Measurements from ENCODE around the gene SLC22A7. TPM values are rescaled to one million over a fixed set of nuclear protein-coding genes. Genes with fewer than 3 reads are reported as not detected.

The SLC22A7 gene
- total RNA-seq, 1 donor from 2014 or later: not detected

DNA sequence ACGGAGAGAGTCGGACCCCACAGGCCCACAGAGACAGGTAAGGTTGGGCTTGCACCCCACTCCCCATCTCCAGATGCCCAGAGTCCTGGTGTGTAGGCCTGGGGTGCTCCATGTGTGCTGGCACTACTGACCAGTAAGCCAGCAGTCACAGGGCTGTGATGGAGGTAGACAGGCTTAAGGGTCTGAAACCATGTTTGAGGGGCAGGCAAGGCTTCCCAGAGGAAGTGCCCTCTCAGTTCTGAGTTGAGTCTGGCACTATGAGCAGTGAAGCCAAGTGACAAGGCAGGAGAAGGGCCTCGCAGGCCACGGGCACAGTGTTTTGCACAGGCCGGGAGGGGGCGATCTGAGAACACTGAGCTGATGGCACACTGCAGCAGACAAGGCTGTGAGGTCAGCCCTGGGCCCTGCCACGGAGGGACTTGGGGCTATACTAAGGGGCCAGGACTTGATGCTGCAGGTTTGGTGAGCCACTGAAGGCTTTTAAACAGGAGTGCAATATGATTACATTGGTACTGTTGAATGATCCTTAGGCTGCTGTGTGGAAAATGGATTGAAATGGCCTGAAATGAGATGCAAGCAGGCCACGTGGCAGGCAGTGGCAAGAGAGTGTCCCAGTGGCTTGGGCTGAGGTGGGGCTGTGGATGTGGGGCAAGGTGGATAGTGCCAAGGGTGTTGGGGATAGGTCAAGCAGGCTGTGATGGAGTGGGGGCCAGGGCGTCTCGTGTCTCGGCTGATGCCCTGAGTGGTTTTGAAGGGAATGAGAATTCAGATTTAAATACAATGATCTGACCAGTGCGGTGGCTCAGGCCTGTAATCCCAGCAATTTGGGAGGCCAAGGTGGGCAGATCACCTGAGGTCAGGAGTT is 34.5 kb upstream of the SLC22A7 start:
- no peak overlapping the region for H3K27ac Mint-ChIP-seq
- DNase-seq (ENCODE audit: low spot score in 2 of 2, unreplicated experiment in 2 of 2): peak; percentile 60 to 79
- H3K4me1 Mint-ChIP-seq: peaks cover 13% of the 10 kb centered on the region
- no peaks in the 10 kb centered on the region for H3K36me3 Mint-ChIP-seq
- H3K4me3 Mint-ChIP-seq: no peak overlapping the region
- no peaks in the 10 kb centered on the region for H3K9me3 Mint-ChIP-seq
- TF ChIP-seq, protein P1, sequence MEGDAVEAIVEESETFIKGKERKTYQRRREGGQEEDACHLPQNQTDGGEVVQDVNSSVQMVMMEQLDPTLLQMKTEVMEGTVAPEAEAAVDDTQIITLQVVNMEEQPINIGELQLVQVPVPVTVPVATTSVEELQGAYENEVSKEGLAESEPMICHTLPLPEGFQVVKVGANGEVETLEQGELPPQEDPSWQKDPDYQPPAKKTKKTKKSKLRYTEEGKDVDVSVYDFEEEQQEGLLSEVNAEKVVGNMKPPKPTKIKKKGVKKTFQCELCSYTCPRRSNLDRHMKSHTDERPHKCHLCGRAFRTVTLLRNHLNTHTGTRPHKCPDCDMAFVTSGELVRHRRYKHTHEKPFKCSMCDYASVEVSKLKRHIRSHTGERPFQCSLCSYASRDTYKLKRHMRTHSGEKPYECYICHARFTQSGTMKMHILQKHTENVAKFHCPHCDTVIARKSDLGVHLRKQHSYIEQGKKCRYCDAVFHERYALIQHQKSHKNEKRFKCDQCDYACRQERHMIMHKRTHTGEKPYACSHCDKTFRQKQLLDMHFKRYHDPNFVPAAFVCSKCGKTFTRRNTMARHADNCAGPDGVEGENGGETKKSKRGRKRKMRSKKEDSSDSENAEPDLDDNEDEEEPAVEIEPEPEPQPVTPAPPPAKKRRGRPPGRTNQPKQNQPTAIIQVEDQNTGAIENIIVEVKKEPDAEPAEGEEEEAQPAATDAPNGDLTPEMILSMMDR (IDR thresholded peaks at IDR 0.05; ENCODE audit: unreplicated experiment): peak; percentile 46
- peaks cover 6% of the 10 kb centered on the region for H3K27me3 Mint-ChIP-seq (ENCODE audit: low read depth)

DNA sequence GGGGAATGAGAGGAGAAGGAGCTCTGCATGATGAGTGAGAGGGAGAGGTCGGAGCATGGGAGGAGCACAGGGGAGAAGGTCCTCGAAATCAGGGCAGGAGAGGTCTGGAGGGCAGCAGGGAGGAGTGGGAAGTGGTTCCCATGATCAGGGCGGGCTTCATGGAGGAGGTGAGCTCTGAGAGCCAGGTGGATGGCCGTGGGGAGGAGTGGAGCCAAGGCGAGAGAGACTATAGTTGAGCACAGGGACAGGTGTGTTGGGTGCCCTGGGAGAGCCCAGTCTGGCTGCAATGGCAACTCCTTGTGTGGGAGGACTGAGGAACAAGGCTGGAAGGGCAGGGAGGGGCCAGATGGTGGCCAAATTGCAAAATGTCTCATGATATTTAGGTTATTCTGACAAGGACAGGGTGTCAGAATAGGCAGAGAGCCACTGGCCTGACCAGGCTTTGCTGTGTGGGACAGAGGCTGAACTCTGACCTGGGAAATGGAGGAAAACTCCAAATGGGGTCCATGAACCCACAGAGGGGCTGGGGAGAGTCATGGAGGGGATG is 33.4 kb upstream of the SLC22A7 start:
- TF ChIP-seq, protein P1 (IDR thresholded peaks at IDR 0.05; ENCODE audit: unreplicated experiment): no peak
- H3K4me1 Mint-ChIP-seq: peaks cover 22% of the 10 kb centered on the region
- no peak overlapping the region for H3K27ac Mint-ChIP-seq
- no peaks in the 10 kb centered on the region for H3K36me3 Mint-ChIP-seq
- H3K4me3 Mint-ChIP-seq: no peak overlapping the region
- DNase-seq (ENCODE audit: low spot score in 2 of 2, unreplicated experiment in 2 of 2): no peak
- no peaks in the 10 kb centered on the region for H3K9me3 Mint-ChIP-seq
- peaks cover 6% of the 10 kb centered on the region for H3K27me3 Mint-ChIP-seq (ENCODE audit: low read depth)

DNA sequence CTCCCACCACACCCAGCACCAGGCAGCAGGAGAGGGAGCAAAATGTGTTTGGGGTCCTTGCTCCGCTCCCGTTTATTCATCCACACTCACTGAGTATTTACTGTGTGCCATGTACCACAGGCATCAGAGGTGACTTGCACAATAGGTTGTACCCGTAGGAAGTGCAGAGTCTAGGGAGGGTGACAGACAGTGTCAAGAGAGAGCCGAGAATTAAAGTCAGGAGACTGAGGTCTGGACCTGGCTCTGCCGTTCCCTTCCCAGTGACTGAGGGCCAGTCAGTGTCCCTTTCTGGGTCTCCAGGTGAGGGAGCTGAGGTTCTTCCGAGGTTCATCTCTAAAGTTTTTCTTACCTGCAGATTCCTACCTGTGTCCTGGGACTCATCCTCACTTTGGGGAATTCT is 32.5 kb upstream of the SLC22A7 start:
- no peak for DNase-seq (ENCODE audit: low spot score in 2 of 2, unreplicated experiment in 2 of 2)
- H3K4me1 Mint-ChIP-seq: peaks cover 31% of the 10 kb centered on the region
- no peaks in the 10 kb centered on the region for H3K9me3 Mint-ChIP-seq
- TF ChIP-seq, protein P1 (IDR thresholded peaks at IDR 0.05; ENCODE audit: unreplicated experiment): no peak
- H3K36me3 Mint-ChIP-seq: no peaks in the 10 kb centered on the region
- H3K27me3 Mint-ChIP-seq (ENCODE audit: low read depth): peaks cover 6% of the 10 kb centered on the region
- H3K27ac Mint-ChIP-seq: no peak overlapping the region
- H3K4me3 Mint-ChIP-seq: no peak overlapping the region

DNA sequence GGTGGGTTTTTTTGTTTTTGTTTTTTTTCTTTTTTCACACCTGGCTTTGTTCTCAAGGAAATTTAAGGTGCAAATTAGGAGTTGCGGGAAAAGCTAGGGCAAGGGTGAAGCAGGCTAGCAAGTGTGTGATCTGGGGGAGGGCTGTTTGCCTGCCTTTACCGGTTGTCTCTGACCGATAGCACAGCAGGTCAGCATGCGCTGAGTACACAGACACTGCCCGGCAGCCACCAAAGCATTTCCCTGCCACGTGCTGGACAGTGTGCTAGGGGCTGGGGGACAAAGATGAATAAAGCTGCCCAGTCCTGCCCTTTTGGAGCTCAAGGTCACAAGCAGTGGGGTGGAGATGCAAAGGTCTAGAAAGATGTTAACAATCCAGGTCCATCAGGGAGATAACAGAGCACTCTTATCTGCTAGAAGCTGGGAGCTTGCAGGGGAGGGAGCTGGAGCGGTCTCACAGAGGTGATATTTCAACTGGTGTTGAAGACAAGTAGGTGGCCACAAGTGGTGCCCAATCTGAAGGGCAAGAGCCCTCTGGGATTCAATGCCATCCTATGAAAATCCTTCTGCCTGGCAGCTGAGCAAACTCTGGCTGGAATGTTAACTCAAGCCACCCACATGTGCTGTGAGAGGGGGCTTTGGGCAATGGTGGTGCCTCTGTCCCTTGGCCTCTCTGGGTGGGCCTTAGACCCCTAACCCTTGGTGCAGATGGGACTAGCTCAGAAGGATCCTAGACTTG is 30.3 kb upstream of the SLC22A7 start:
- H3K4me3 Mint-ChIP-seq: no peak overlapping the region

DNA sequence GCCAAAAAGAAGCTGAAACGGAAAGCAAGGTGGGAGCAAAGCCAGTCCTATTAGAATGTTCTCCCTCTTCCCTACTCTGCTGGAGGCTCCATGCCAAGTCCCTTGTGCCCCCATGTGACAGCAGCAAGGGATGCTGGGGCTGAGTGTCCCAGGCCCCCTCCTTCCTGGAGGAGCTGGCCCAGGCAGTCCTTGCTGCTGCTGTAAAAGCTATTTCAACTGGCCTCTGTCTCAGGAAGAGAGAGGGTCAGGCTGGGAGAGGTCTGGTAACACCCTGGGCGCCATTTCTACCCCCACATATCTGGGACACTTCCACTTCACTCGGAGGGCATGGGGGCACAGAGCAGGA is 29.7 kb upstream of the SLC22A7 start:
- H3K4me1 Mint-ChIP-seq: peaks cover 40% of the 10 kb centered on the region
- H3K9me3 Mint-ChIP-seq: no peaks in the 10 kb centered on the region
- no peak overlapping the region for H3K4me3 Mint-ChIP-seq

More for the DNA sequence above, 30.3 kb upstream of the SLC22A7 start:
- H3K27ac Mint-ChIP-seq: no peak overlapping the region
- no peaks in the 10 kb centered on the region for H3K9me3 Mint-ChIP-seq
- H3K4me1 Mint-ChIP-seq: peaks cover 40% of the 10 kb centered on the region
- peaks cover 19% of the 10 kb centered on the region for H3K27me3 Mint-ChIP-seq (ENCODE audit: low read depth)
- DNase-seq (ENCODE audit: low spot score in 2 of 2, unreplicated experiment in 2 of 2): no peak
- no peaks in the 10 kb centered on the region for H3K36me3 Mint-ChIP-seq
- TF ChIP-seq, protein P1 (IDR thresholded peaks at IDR 0.05; ENCODE audit: unreplicated experiment): no peak

More for the DNA sequence above, 29.7 kb upstream of the SLC22A7 start:
- no peak overlapping the region for H3K27ac Mint-ChIP-seq
- no peak for DNase-seq (ENCODE audit: low spot score in 2 of 2, unreplicated experiment in 2 of 2)
- TF ChIP-seq, protein P1 (IDR thresholded peaks at IDR 0.05; ENCODE audit: unreplicated experiment): no peak
- peaks cover 24% of the 10 kb centered on the region for H3K27me3 Mint-ChIP-seq (ENCODE audit: low read depth)
- H3K36me3 Mint-ChIP-seq: no peaks in the 10 kb centered on the region

All from mesothelial cell of epicardium (in vitro differentiated cells).